Mucosa of gallbladder (tissue), 1 donor: ENCODE data around the gene ITGAX. TPM values are rescaled to one million over a fixed set of nuclear protein-coding genes. Genes with fewer than 3 reads are reported as not detected.
A peak's percentile ranks its signal among the peaks of the same experiment; 100 is the strongest.
"Not testable (repeated sequence)": the region's sequence is repeated elsewhere in the genome, so short reads cannot be mapped to it uniquely, and the experiment has no call there.

Experiments
- DNase-seq: peaks from one replicate; pipeline ENCODE4 v3.0.0-alpha.2; 2020; ENCODE audit warnings: low spot score
- total RNA-seq: library from RNA; stranded (reverse); gene quantifications from one replicate; pipeline ENCODE4 v1.2.1, GENCODE V29; 2021
- donor health status: DM: no; HTN: no; CAD: no.

Gene ITGAX
- total RNA-seq, 1 donor from 2014 or later = 16.1 TPM

- no peak for DNase-seq
Observed at GRCh38 chr16:31409433-31409832, 54.5 kb downstream of the ITGAX start.

- no peak for DNase-seq
Observed at GRCh38 chr16:31410082-31410481, 55.1 kb downstream of the ITGAX start.

- no peak for DNase-seq
Observed at GRCh38 chr16:31411024-31411844, 56.3 kb downstream of the ITGAX start.

GRCh38 chr16:31412750-31413149 lies 57.8 kb downstream of the ITGAX start:
- DNase-seq = no peak

GRCh38 chr16:31413381-31413780 lies 58.4 kb downstream of the ITGAX start:
- no peak for DNase-seq

- DNase-seq = no peak
Observed at GRCh38 chr16:31413943-31414342, 59.0 kb downstream of the ITGAX start.

- no peak for DNase-seq
Observed at GRCh38 chr16:31414706-31415105, 59.7 kb downstream of the ITGAX start.

- no peak for DNase-seq
Observed at GRCh38 chr16:31416371-31416770, 61.4 kb downstream of the ITGAX start.

GRCh38 chr16:31417036-31417435 lies 62.1 kb downstream of the ITGAX start:
- DNase-seq = not testable (repeated sequence)

GRCh38 chr16:31417916-31418315 lies 62.9 kb downstream of the ITGAX start:
- DNase-seq = no peak

GRCh38 chr16:31420037-31420436 lies 65.1 kb downstream of the ITGAX start:
- no peak for DNase-seq

- no peak for DNase-seq
Observed at GRCh38 chr16:31421587-31421986, 66.6 kb downstream of the ITGAX start.

GRCh38 chr16:31423241-31423640 lies 68.3 kb downstream of the ITGAX start:
- DNase-seq = no peak

- DNase-seq = no peak
Observed at GRCh38 chr16:31423801-31424200, 68.8 kb downstream of the ITGAX start.

GRCh38 chr16:31427441-31428278 lies 72.7 kb downstream of the ITGAX start:
- DNase-seq = peak; percentile 61

GRCh38 chr16:31428279-31428597 lies 73.3 kb downstream of the ITGAX start, which contains the start of gene COX6A2:
TSS of gene COX6A2 (minus strand) at chr16:31428360. CDS start at chr16:31428325, 35 bp downstream.
- DNase-seq = no peak

- no peak for DNase-seq
Observed at GRCh38 chr16:31428638-31429247, 73.8 kb downstream of the ITGAX start.

GRCh38 chr16:31429314-31429713 lies 74.3 kb downstream of the ITGAX start:
- no peak for DNase-seq

GRCh38 chr16:31429796-31430195 lies 74.8 kb downstream of the ITGAX start:
- DNase-seq = no peak

- no peak for DNase-seq
Observed at GRCh38 chr16:31430380-31431052, 75.5 kb downstream of the ITGAX start.
